NB4 (cell line): ENCODE results near the gene SGMS1.
"Not testable (repeated sequence)": the region's sequence is repeated elsewhere in the genome, so short reads cannot be mapped to it uniquely, and the experiment has no call there.

ENCODE experiments used
- CTCF ChIP-seq: IDR thresholded peaks from one replicate; pipeline ENCODE4 v1.5.1; 2012; ENCODE audit warnings: low read depth, low read length
- POLR2A ChIP-seq: IDR thresholded peaks from 2 replicates; pipeline ENCODE4 v1.6.1; 2011; ENCODE audit warnings: mild to moderate bottlenecking; ENCODE audit not compliant: insufficient read length; ENCODE audit errors: extremely low read depth
- TF ChIP-seq, protein P1 (sequence below): IDR thresholded peaks from 2 replicates; pipeline ENCODE4 v1.6.1; 2011; ENCODE audit warnings: low read depth, low read length

DNA sequence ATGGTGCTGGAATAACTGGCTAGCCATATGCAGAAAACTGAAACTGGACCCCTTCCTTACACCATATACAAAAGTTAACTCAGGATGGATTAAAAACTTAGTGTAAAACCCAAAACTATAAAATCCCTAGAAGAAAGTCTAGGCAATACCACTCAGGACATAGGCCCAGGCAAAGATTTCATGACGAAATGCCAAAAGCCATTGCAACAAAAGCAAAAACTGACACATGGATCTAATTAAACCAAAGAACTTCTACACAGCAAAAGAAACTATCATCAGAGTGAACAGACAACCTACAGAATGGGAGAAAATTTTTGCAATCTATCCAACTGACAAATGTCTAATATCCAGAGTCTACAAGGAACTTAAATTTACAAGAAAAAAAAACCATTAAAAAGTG, 75.3 kb downstream of the SGMS1 start:
- TF ChIP-seq CTCF, POLR2A: not testable (repeated sequence)
- TF ChIP-seq, protein P1, sequence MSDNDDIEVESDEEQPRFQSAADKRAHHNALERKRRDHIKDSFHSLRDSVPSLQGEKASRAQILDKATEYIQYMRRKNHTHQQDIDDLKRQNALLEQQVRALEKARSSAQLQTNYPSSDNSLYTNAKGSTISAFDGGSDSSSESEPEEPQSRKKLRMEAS: not testable (repeated sequence)
